HepG2 (cell line): Measurements from ENCODE around the gene PSMA7. TPM values are rescaled to one million over a fixed set of nuclear protein-coding genes. Genes with fewer than 3 reads are reported as not detected.
"Not testable (repeated sequence)": the region's sequence is repeated elsewhere in the genome, so short reads cannot be mapped to it uniquely, and the experiment has no call there.

ENCODE experiments used
- ATAC-seq: fragments of 200-7000 bp; cut with Tn5 transposase; 3 replicates; pipeline ENCODE4 v1.9.1; 2020; ENCODE audit warnings: mild to moderate bottlenecking, moderate library complexity
- BruUV-seq: library from RNA; stranded (reverse); fragments of 400-500 nt; replicated peaks from 2 replicates; lab custom pipeline; 2021; lab: Mats Ljungman, UMichigan
- CTCF ChIA-PET: fragments of 300-600 bp; formaldehyde crosslinking; extraction: SDS; loops from one replicate; lab custom pipeline; 2021; ENCODE audit warnings: low total read pairs, inconsistent platforms, low intra/inter-chr PET ratio; lab: Yijun Ruan, JAX
- POLR2A ChIA-PET: fragments of 350-600 bp; sonication (Branson Sonifier 250); formaldehyde crosslinking; loops from one replicate; lab custom pipeline; 2020; ENCODE audit warnings: antibody characterized with exemption, inconsistent platforms; lab: Yijun Ruan, JAX
- DNase-seq: peaks from one replicate; pipeline ENCODE4 v3.0.0-alpha.2; 2015; ENCODE audit warnings: low spot score
- FAIRE-seq: peaks from 3 replicates; lab custom pipeline; 2011; peaks lifted over from hg19 to GRCh38; lab: Jason Lieb, UNC
- H2AFZ ChIP-seq: one replicate; pipeline ENCODE4 v1.6.1; 2011; ENCODE audit warnings: low read length, inconsistent platforms
- H3K27ac ChIP-seq: fragments of 300-600 bp; 3 replicates; pipeline ENCODE4 v1.8.0; 2011; ENCODE audit warnings: mixed run types, mild to moderate bottlenecking, mixed read lengths, low read length, inconsistent platforms; ENCODE audit not compliant: insufficient read depth; ENCODE audit errors: extremely low read length
- H3K27me3 ChIP-seq, 2 experiments: fragments of 200-600 bp in 1 of 2; 2 replicates in 1 of 2; 3 replicates in 1 of 2; pipeline versions ENCODE4 v1.6.0 to v1.8.0; 2011; ENCODE audit warnings: low read length in 2 of 2, mild to moderate bottlenecking in 2 of 2, moderate library complexity in 2 of 2, inconsistent platforms in 1 of 2; ENCODE audit not compliant: insufficient read depth in 2 of 2, control insufficient read depth in 1 of 2
- H3K36me3 ChIP-seq, 2 experiments: fragments of 200-600 bp in 1 of 2; replicated peaks in 1 of 2; 2 replicates in 1 of 2; 3 replicates in 1 of 2; pipeline versions ENCODE4 v1.5.1 to v1.8.0; 2011; ENCODE audit warnings: low read length in 2 of 2, inconsistent platforms in 1 of 2; ENCODE audit not compliant: insufficient read depth in 2 of 2, control insufficient read depth in 1 of 2
- H3K4me1 ChIP-seq: 2 replicates; pipeline ENCODE4 v1.5.1; 2012; ENCODE audit warnings: low read length, inconsistent platforms; ENCODE audit not compliant: insufficient read depth
- H3K4me2 ChIP-seq: 2 replicates; pipeline ENCODE4 v1.6.0; 2011; ENCODE audit warnings: low read depth, low read length, inconsistent platforms
- H3K4me3 ChIP-seq, 3 experiments: fragments of 200-600 bp in 1 of 3; sonication (generic), shearing (Covaris generic) in 1 of 3; replicated peaks in 1 of 3; 2 replicates each; pipeline ENCODE4 v1.5.1; 2011 to 2016; ENCODE audit warnings: low read length in 3 of 3, inconsistent platforms in 2 of 3, low read depth in 2 of 3, mild to moderate bottlenecking in 2 of 3, control low read depth in 1 of 3, mixed read lengths in 1 of 3; ENCODE audit not compliant: insufficient read depth in 1 of 3
- H3K79me2 ChIP-seq: one replicate; pipeline ENCODE4 v1.6.1; 2011; ENCODE audit warnings: low read length, inconsistent platforms; ENCODE audit not compliant: insufficient read depth
- H3K9ac ChIP-seq: 2 replicates; pipeline ENCODE4 v1.6.0; 2011; ENCODE audit warnings: mild to moderate bottlenecking, low read depth, low read length, inconsistent platforms; ENCODE audit not compliant: insufficient read depth
- H3K9me3 ChIP-seq: 2 replicates; pipeline ENCODE4 v1.5.1; 2012; ENCODE audit warnings: mild to moderate bottlenecking, low read length
- H4K20me1 ChIP-seq: 2 replicates; pipeline ENCODE4 v1.6.0; 2011; ENCODE audit warnings: inconsistent platforms, mild to moderate bottlenecking, low read length, moderate library complexity; ENCODE audit not compliant: insufficient read depth
- GFI1 ChIP-seq: sonication (generic); formaldehyde crosslinking; IDR thresholded peaks from 2 replicates; pipeline ENCODE4 v1.5.0; 2020; ENCODE audit warnings: missing genetic modification reagents, mild to moderate bottlenecking, borderline replicate concordance
- IRF2 ChIP-seq: IDR thresholded peaks from 2 replicates; pipeline ENCODE4 v1.6.1; 2018; ENCODE audit warnings: missing genetic modification reagents, missing compliant biosample characterization
- MED8 ChIP-seq: sonication (generic); formaldehyde crosslinking; IDR thresholded peaks from 2 replicates; pipeline ENCODE4 v1.8.1; 2023; ENCODE audit warnings: mild to moderate bottlenecking, missing genetic modification reagents; ENCODE audit not compliant: insufficient replicate concordance
- MIER3 ChIP-seq: IDR thresholded peaks from 2 replicates; pipeline ENCODE4 v1.6.1; 2016; ENCODE audit warnings: missing compliant biosample characterization, borderline replicate concordance
- MIXL1 ChIP-seq: IDR thresholded peaks from 2 replicates; pipeline ENCODE4 v1.6.1; 2016
- NR2F6 ChIP-seq, 2 experiments: IDR thresholded peaks; 2 replicates each; pipeline ENCODE4 v1.6.1; 2016; ENCODE audit warnings: antibody characterized with exemption in 1 of 2, mild to moderate bottlenecking in 1 of 2
- TARDBP ChIP-seq: sonication (generic); formaldehyde crosslinking; IDR thresholded peaks from 2 replicates; pipeline ENCODE4 v1.8.0; 2022; ENCODE audit warnings: mild to moderate bottlenecking, missing genetic modification reagents
- ZMYM2 ChIP-seq: sonication (generic); formaldehyde crosslinking; IDR thresholded peaks from 2 replicates; pipeline ENCODE4 v1.8.0; 2022; ENCODE audit warnings: mild to moderate bottlenecking, missing genetic modification reagents
- ZNF33A ChIP-seq: sonication (generic); formaldehyde crosslinking; IDR thresholded peaks from 2 replicates; pipeline ENCODE4 v1.5.1; 2020; ENCODE audit warnings: missing genetic modification reagents, mild to moderate bottlenecking, moderate library complexity, borderline replicate concordance
- ZNF512B ChIP-seq: sonication (generic); formaldehyde crosslinking; IDR thresholded peaks from 2 replicates; pipeline ENCODE4 v1.5.1; 2020; ENCODE audit warnings: missing genetic modification reagents, mild to moderate bottlenecking, borderline replicate concordance
- WGBS: methylation state at CpG from one replicate; pipeline ENCODE4 v1.1.6; 2017; ENCODE audit warnings: low lambda C conversion rate; 5-methylcytosine and 5-hydroxymethylcytosine counted together
- in situ Hi-C: cut with HindIII; loops from 2 replicates; pipeline ENCODE4 v1.10.0; 2017; ENCODE audit warnings: low pct_unique_long_range_greater_than_20kb; ENCODE audit not compliant: extremely low pct_ligation_motif_present
- intact Hi-C: fragments of 100-400 bp; cut with micrococcal nuclease; formaldehyde crosslinking; loops from one replicate; pipeline ENCODE4 v1.10.0; 2022; ENCODE audit not compliant: unreplicated experiment
- polyA plus RNA-seq, 8 experiments: library from polyadenylated mRNA; depleted of rRNA in 3 of 8; stranded (reverse) in 7 of 8; unstranded in 1 of 8; fragments of >200 nt; fragmentation: Illumina TruSeq in 4 of 8; extraction: Trizol in 4 of 8; gene quantifications; 2 replicates each; pipeline versions ENCODE4 v1.2.1 to v1.2.3, GENCODE V29; 2011 to 2016; ENCODE audit warnings: low read depth in 4 of 8, missing spikeins in 1 of 8, mixed read lengths in 1 of 8; ENCODE audit not compliant: insufficient read depth in 1 of 8
- total RNA-seq, 5 experiments: library from RNA; depleted of rRNA; stranded (reverse); fragments of >200 nt; fragmentation: Illumina TruSeq; extraction: Trizol; gene quantifications; 2 replicates each; pipeline ENCODE4 v1.2.3, GENCODE V29; 2016; ENCODE audit warnings: low read depth in 1 of 5
- TF ChIP-seq, protein P1 (sequence below): sonication (generic); formaldehyde crosslinking; IDR thresholded peaks from 2 replicates; pipeline ENCODE4 v1.4.0; 2020; ENCODE audit warnings: missing genetic modification reagents
- TF ChIP-seq, protein P2 (sequence below): sonication (generic); formaldehyde crosslinking; IDR thresholded peaks from 2 replicates; pipeline ENCODE4 v1.4.0; 2020; ENCODE audit warnings: missing genetic modification reagents
- TF ChIP-seq, protein P3 (sequence below): IDR thresholded peaks from 2 replicates; pipeline ENCODE4 v1.6.1; 2016; ENCODE audit warnings: low read depth, borderline replicate concordance

PSMA7 gene
- total and polyA plus RNA-seq, 2 of the 13 experiments (the other 11 are each of a cell fraction or from before 2014, with no cell fraction given) = 531 to 631 TPM

- TF ChIP-seq ZNF33A = no peak
- TF ChIP-seq ZNF512B (CRISPR knock-in tag) = 0 out of 2 replicates have a peak, but pooled peaks have one; percentile 17
- TF ChIP-seq MED8 = no peak
- TF ChIP-seq, all 625 proteins: peak for 15
Observed at GRCh38 chr20:62116558-62117361, 26.4 kb downstream of the PSMA7 start (continued).

GRCh38 chr20:62115800-62116407 is 27.3 kb downstream of the PSMA7 start:
- H3K9ac ChIP-seq, H2AFZ ChIP-seq, BruUV-seq, H3K36me3 ChIP-seq, H3K4me3 ChIP-seq, H3K9me3 ChIP-seq, FAIRE-seq, ATAC-seq, H3K79me2 ChIP-seq, H4K20me1 ChIP-seq, H3K27ac ChIP-seq, CTCF ChIA-PET, in situ Hi-C loops, intact Hi-C loops: not testable (repeated sequence)
- DNase-seq = peak; percentile 56
- POLR2A ChIA-PET = interaction anchor here (9.9 kb wide), 1 partner anchor 48 kb away, joined by 260 read pairs; the partner anchor contains the start of gene TAF4
- peaks cover 52% of the 10 kb centered on the region for H3K4me1 ChIP-seq
- peaks cover 8 to 47% of the 10 kb centered on the region in 2 experiments for H3K27me3 ChIP-seq
- H3K4me2 ChIP-seq = peak overlapping the region; percentile 20; the same call in 1 of the 2 replicates
- 22% methylated on average over 7 of the region's 7 CpGs for WGBS
- TF ChIP-seq IRF2 (CRISPR knock-in tag) (peak; percentile 54; the same call in 1 of the 2 replicates), ZMYM2 (CRISPR knock-in tag) (peak; percentile 91), TARDBP (CRISPR knock-in tag) (peak; percentile 64; the same call in 1 of the 2 replicates), MIER3 (CRISPR knock-in tag) (peak; percentile 67; the same call in 1 of the 2 replicates), MIXL1 (CRISPR knock-in tag) (0 out of 2 replicates have a peak, but pooled peaks have one; percentile 34), NR2F6 (IDR thresholded peaks at IDR 0.05) (peak; percentile 74), NR2F6 (CRISPR knock-in tag; IDR thresholded peaks at IDR 0.05) (peak; percentile 86), GFI1 (CRISPR knock-in tag) (peak; percentile 62; the same call in 1 of the 2 replicates)
- TF ChIP-seq, protein P1, sequence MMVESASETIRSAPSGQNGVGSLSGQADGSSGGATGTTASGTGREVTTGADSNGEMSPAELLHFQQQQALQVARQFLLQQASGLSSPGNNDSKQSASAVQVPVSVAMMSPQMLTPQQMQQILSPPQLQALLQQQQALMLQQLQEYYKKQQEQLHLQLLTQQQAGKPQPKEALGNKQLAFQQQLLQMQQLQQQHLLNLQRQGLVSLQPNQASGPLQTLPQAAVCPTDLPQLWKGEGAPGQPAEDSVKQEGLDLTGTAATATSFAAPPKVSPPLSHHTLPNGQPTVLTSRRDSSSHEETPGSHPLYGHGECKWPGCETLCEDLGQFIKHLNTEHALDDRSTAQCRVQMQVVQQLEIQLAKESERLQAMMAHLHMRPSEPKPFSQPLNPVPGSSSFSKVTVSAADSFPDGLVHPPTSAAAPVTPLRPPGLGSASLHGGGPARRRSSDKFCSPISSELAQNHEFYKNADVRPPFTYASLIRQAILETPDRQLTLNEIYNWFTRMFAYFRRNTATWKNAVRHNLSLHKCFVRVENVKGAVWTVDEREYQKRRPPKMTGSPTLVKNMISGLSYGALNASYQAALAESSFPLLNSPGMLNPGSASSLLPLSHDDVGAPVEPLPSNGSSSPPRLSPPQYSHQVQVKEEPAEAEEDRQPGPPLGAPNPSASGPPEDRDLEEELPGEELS (CRISPR knock-in tag) = peak; percentile 54; the same call in 1 of the 2 replicates
- TF ChIP-seq, protein P2, sequence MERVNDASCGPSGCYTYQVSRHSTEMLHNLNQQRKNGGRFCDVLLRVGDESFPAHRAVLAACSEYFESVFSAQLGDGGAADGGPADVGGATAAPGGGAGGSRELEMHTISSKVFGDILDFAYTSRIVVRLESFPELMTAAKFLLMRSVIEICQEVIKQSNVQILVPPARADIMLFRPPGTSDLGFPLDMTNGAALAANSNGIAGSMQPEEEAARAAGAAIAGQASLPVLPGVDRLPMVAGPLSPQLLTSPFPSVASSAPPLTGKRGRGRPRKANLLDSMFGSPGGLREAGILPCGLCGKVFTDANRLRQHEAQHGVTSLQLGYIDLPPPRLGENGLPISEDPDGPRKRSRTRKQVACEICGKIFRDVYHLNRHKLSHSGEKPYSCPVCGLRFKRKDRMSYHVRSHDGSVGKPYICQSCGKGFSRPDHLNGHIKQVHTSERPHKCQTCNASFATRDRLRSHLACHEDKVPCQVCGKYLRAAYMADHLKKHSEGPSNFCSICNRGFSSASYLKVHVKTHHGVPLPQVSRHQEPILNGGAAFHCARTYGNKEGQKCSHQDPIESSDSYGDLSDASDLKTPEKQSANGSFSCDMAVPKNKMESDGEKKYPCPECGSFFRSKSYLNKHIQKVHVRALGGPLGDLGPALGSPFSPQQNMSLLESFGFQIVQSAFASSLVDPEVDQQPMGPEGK (CRISPR knock-in tag) = peak; percentile 21; the same call in 1 of the 2 replicates
- TF ChIP-seq, protein P3, sequence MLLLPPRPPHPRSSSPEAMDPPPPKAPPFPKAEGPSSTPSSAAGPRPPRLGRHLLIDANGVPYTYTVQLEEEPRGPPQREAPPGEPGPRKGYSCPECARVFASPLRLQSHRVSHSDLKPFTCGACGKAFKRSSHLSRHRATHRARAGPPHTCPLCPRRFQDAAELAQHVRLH (CRISPR knock-in tag) = peak; percentile 48; the same call in 1 of the 2 replicates
